Caco-2 (cell line): Measurements from ENCODE around the gene KCNIP2. TPM values are rescaled to one million over a fixed set of nuclear protein-coding genes. Genes with fewer than 3 reads are reported as not detected.

Experiments
- BruUV-seq: library from RNA; stranded (reverse); fragments of 400-500 nt; replicated peaks from 2 replicates; lab custom pipeline; 2021; lab: Mats Ljungman, UMichigan
- CTCF ChIA-PET: fragments of 300-600 bp; sonication (Branson Sonifier 250); formaldehyde crosslinking; loops from one replicate; lab custom pipeline; 2022; ENCODE audit warnings: antibody characterized with exemption; lab: Charles Lee
- POLR2A ChIA-PET: fragments of 300-600 bp; sonication (Branson Sonifier 250); formaldehyde crosslinking; loops from one replicate; lab custom pipeline; 2022; ENCODE audit warnings: antibody characterized with exemption; lab: Charles Lee
- DNase-seq, 2 experiments: peaks; one replicate each; pipeline versions ENCODE4 v3.0.0 to v3.0.0-alpha.2; 2020 to 2022
- H3K27me3 ChIP-seq: replicated peaks from 2 replicates; pipeline ENCODE4 v1.6.0; 2011; ENCODE audit warnings: low read length; ENCODE audit not compliant: control insufficient read depth, insufficient read depth
- H3K36me3 ChIP-seq: 2 replicates; pipeline ENCODE4 v1.5.1; 2011; ENCODE audit warnings: low read length; ENCODE audit not compliant: control insufficient read depth, insufficient read depth
- H3K4me1 ChIP-seq: fragments of 250-450 bp; sonication (Bioruptor Pico); 2 replicates; pipeline ENCODE4 v1.5.1; 2020; ENCODE audit warnings: mild to moderate bottlenecking
- H3K4me3 ChIP-seq: 2 replicates; pipeline ENCODE4 v1.5.1; 2011; ENCODE audit warnings: low read depth, mild to moderate bottlenecking, control low read depth, low read length
- H3K9me3 ChIP-seq: fragments of 250-450 bp; sonication (Bioruptor Pico); 2 replicates; pipeline ENCODE4 v1.5.1; 2020; ENCODE audit warnings: mild to moderate bottlenecking, moderate library complexity
- H3K27ac Mint-ChIP-seq: one replicate; pipeline ENCODE4 v1.8.0; 2022; ENCODE audit warnings: mixed read lengths; ENCODE audit not compliant: unreplicated experiment
- H3K27me3 Mint-ChIP-seq: one replicate; pipeline ENCODE4 v1.8.0; 2022; ENCODE audit warnings: mixed read lengths; ENCODE audit not compliant: insufficient read depth, unreplicated experiment
- H3K36me3 Mint-ChIP-seq: one replicate; pipeline ENCODE4 v1.8.0; 2022; ENCODE audit warnings: mild to moderate bottlenecking, mixed read lengths; ENCODE audit not compliant: insufficient read depth, unreplicated experiment
- H3K4me1 Mint-ChIP-seq: one replicate; pipeline ENCODE4 v1.8.0; 2022; ENCODE audit warnings: low read depth, mixed read lengths; ENCODE audit not compliant: unreplicated experiment
- H3K4me3 Mint-ChIP-seq: one replicate; pipeline ENCODE4 v1.8.0; 2022; ENCODE audit warnings: mild to moderate bottlenecking, moderate library complexity, mixed read lengths; ENCODE audit not compliant: unreplicated experiment
- H3K9me3 Mint-ChIP-seq: one replicate; pipeline ENCODE4 v1.8.0; 2022; ENCODE audit warnings: mixed read lengths; ENCODE audit not compliant: unreplicated experiment
- CTCF ChIP-seq, 2 experiments: fragments of 200-600 bp in 1 of 2; IDR thresholded peaks; 1 replicate in 1 of 2; 2 replicates in 1 of 2; pipeline versions ENCODE4 v1.5.1 to v1.8.0; 2011 to 2022; ENCODE audit warnings: antibody characterized with exemption in 1 of 2, control low read depth in 1 of 2, inconsistent platforms in 1 of 2, low read depth in 1 of 2, low read length in 1 of 2, mild to moderate bottlenecking in 1 of 2, moderate library complexity in 1 of 2; ENCODE audit not compliant: insufficient read depth in 1 of 2, severe bottlenecking in 1 of 2, unreplicated experiment in 1 of 2
- intact Hi-C: fragments of 100-400 bp; cut with micrococcal nuclease; formaldehyde crosslinking; loops from one replicate; pipeline ENCODE4 v1.10.0; 2022; ENCODE audit not compliant: unreplicated experiment
- total RNA-seq: library from RNA; stranded (reverse); gene quantifications from 2 replicates; pipeline ENCODE4 v1.2.3, GENCODE V29; 2022

Gene KCNIP2
- total RNA-seq, 1 experiment from 2014 or later, result 6.1 TPM

GRCh38 chr10:101782811-101783735, 60.5 kb downstream of the KCNIP2 start, which contains the start of gene NPM3:
TSS of gene NPM3 (minus strand) at chr10:101783446. CDS start at chr10:101783390, 56 bp downstream.
- Histone ChIP-seq H3K36me3 (peaks cover 4% of the 10 kb centered on the region), H3K27me3 (no peaks in the 10 kb centered on the region), H3K4me3 (peak within 1 kb of the TSS; percentile 96), H3K9me3 (no peaks in the 10 kb centered on the region), H3K4me1 (peaks cover 10% of the 10 kb centered on the region)
- peaks cover 8% of the 10 kb centered on the region for H3K4me1 Mint-ChIP-seq
- H3K27ac Mint-ChIP-seq, result peak within 1 kb of the TSS; percentile 97
- no peak for TF ChIP-seq CTCF (IDR thresholded peaks at IDR 0.05; ENCODE audit: insufficient read depth in 1 of 2, low read depth in 1 of 2, low read length in 1 of 2, severe bottlenecking in 1 of 2, unreplicated experiment in 1 of 2)
- CTCF ChIA-PET, result interaction anchor here (1.0 to 4.9 kb wide), 5 partner anchors 35 to 227 kb away, joined by 3 to 126 read pairs (median 5); partner anchors contain the start of gene OGA
- DNase-seq, result peak; percentile 87 to 89
- BruUV-seq, result TSS peak; percentile 51
- peaks cover 58% of the 10 kb centered on the region for H3K36me3 Mint-ChIP-seq
- H3K9me3 Mint-ChIP-seq, result no peaks in the 10 kb centered on the region
- peak within 1 kb of the TSS; percentile 93 for H3K4me3 Mint-ChIP-seq
- POLR2A ChIA-PET, result interaction anchor here (1.5 kb wide), 1 partner anchor 180 kb away, joined by 4 read pairs; no protein-coding TSS in a partner anchor
- H3K27me3 Mint-ChIP-seq, result no peaks in the 10 kb centered on the region
- intact Hi-C loops, result loop anchor here (5.0 kb wide), 1 partner anchor 196 kb away; the partner anchor contains the start of genes DPCD and POLL

DNA sequence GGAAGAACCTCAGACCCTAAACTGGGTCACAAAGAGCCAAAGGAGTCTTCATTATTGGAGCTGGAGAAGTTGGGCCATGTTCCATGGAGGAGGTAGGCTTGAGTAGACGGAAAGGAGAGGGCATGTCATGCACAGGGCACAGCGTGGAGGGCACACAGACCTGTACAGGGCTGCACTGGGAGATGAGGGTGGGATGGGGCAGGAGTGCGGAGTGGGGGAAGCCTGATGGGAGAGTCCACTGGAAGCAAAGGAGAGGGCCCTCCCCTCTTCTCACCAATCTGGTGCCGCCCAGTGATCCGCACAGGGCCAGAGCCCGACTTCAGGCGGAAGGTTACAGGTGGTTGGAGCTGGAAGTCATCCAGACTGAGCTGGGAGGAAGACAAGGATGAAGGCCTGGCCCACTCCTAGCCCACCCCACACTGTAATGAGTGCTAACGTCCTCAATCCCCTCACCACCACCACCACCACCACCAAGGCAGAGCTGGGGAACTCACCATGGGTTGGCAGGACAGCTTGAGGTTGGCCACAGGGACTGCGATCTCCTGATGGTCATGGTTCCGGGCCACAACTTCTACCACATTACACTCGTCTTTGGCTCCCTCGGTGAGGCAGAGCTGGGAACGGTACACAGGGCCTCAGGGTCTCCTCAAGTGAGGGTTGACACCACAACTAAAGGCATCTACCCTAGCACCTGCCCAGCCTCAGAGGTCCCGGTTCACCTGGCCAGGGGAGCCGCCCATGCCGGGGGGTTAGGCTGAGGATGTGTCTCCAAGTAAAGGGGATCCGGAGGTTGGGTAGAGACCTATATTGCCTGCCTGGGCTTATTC, 61.4 kb downstream of the KCNIP2 start:
- Mint-ChIP-seq H3K4me3 (peak overlapping the region; percentile 93), H3K9me3 (no peaks in the 10 kb centered on the region), H3K27me3 (no peaks in the 10 kb centered on the region), H3K36me3 (peaks cover 54% of the 10 kb centered on the region), H3K4me1 (peaks cover 8% of the 10 kb centered on the region), H3K27ac (peak overlapping the region; percentile 97)
- peak in 1 of 2 experiments; percentile 34 for DNase-seq
- Histone ChIP-seq H3K9me3 (no peaks in the 10 kb centered on the region), H3K36me3 (peaks cover 4% of the 10 kb centered on the region), H3K27me3 (no peaks in the 10 kb centered on the region), H3K4me3 (peak overlapping the region; percentile 96), H3K4me1 (peaks cover 10% of the 10 kb centered on the region)
- no TSS peak for BruUV-seq
- ChIA-PET CTCF (interaction anchor here (0.9 to 4.9 kb wide), 3 partner anchors 29 to 179 kb away, joined by 3 to 126 read pairs (median 6); partner anchors contain the start of gene OGA), POLR2A (interaction anchor here (1.5 kb wide), 1 partner anchor 179 kb away, joined by 4 read pairs; no protein-coding TSS in a partner anchor)
- no peak for TF ChIP-seq CTCF (IDR thresholded peaks at IDR 0.05; ENCODE audit: insufficient read depth in 1 of 2, low read depth in 1 of 2, low read length in 1 of 2, severe bottlenecking in 1 of 2, unreplicated experiment in 1 of 2)
- intact Hi-C loops, result loop anchor here (1.0 to 5.0 kb wide), 3 partner anchors 180 to 569 kb away; partner anchors contain the start of genes DPCD and POLL
